ENCODE measurements around the gene PREPL. TPM values are rescaled to one million over a fixed set of nuclear protein-coding genes. Genes with fewer than 3 reads are reported as not detected.

Gene PREPL
- total RNA-seq, 2 donors from 2014 or later, result 28.9 to 42.3 TPM

DNA sequence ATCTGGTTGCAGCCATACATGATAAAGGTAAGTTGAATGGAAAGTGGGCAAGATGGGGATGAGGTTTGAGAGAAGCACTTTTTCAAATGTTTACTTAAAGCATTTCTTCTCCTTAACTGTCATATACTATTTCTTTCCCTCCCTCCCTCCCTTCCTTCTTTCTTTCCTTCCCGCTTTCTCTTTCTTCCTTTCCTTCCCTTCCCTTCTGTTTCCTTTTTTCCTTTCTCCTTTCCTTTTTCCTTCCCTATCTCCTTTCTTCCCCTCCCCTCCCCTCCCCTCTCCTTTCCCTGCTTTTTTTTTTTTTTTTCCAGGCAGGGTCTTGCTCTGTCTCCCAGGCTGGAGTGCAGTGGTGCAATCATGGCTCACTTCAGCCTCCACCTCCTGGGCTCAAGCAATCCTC, 80.4 kb downstream of the PREPL start:
- Mint-ChIP-seq H3K27me3 (ENCODE audit: insufficient read depth) (no peaks in the 10 kb centered on the region), H3K36me3 (ENCODE audit: low read depth) (no peaks in the 10 kb centered on the region)
- 94 to 100% methylated on average over 1 of the region's 1 CpG for WGBS, 2 experiments (ENCODE audit: insufficient coverage in 1 of 2, insufficient read length in 1 of 2)

DNA sequence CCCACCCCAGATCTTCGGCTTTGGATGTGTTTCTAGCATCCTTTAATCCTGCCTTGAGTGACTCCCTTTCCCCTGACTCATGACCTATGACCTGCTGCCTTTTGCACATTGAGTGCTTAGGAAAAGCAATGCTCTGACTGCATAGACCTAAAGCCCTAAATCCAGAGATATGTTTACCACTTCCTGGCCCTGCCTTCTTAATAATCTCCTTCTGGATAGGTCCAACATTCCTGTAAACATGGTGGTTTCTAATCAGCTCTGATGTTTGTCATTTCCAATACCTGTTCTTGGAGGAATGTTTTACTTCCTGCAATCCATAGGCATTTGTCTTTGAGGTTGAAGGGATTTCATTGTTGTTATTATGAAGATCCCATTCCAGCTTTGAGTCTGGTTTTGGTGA, 83.8 kb downstream of the PREPL start:
- no peaks in the 10 kb centered on the region for H3K9me3 ChIP-seq (ENCODE audit: control insufficient read depth, low read length)
- no peaks in the 10 kb centered on the region for H3K27me3 ChIP-seq (ENCODE audit: control insufficient read depth, insufficient read depth, low read length, poor library complexity, severe bottlenecking)
- H3K9ac ChIP-seq (ENCODE audit: extremely low read depth, low read length, poor library complexity, severe bottlenecking), result no peak overlapping the region
- 92 to 100% methylated on average over 1 of the region's 1 CpG for WGBS, 2 experiments (ENCODE audit: insufficient coverage in 1 of 2, insufficient read length in 1 of 2)
- TF ChIP-seq, protein P1, sequence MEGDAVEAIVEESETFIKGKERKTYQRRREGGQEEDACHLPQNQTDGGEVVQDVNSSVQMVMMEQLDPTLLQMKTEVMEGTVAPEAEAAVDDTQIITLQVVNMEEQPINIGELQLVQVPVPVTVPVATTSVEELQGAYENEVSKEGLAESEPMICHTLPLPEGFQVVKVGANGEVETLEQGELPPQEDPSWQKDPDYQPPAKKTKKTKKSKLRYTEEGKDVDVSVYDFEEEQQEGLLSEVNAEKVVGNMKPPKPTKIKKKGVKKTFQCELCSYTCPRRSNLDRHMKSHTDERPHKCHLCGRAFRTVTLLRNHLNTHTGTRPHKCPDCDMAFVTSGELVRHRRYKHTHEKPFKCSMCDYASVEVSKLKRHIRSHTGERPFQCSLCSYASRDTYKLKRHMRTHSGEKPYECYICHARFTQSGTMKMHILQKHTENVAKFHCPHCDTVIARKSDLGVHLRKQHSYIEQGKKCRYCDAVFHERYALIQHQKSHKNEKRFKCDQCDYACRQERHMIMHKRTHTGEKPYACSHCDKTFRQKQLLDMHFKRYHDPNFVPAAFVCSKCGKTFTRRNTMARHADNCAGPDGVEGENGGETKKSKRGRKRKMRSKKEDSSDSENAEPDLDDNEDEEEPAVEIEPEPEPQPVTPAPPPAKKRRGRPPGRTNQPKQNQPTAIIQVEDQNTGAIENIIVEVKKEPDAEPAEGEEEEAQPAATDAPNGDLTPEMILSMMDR (conservative IDR thresholded peaks at IDR 0.05), result no peak
- Mint-ChIP-seq H3K36me3 (ENCODE audit: low read depth) (no peaks in the 10 kb centered on the region), H3K27ac (no peak overlapping the region), H3K4me1 (peaks cover 3% of the 10 kb centered on the region), H3K27me3 (ENCODE audit: insufficient read depth) (no peaks in the 10 kb centered on the region), H3K4me3 (no peak overlapping the region), H3K9me3 (no peaks in the 10 kb centered on the region)
- H3K4me1 ChIP-seq (ENCODE audit: control insufficient read depth, insufficient read depth, low read length), result no peaks in the 10 kb centered on the region
- H3K27ac ChIP-seq (ENCODE audit: low read depth, low read length), result no peak overlapping the region
- no peaks in the 10 kb centered on the region for H3K36me3 ChIP-seq (ENCODE audit: control insufficient read depth, insufficient read depth, low read length)
- DNase-seq, result no peak
- H3K4me3 ChIP-seq (ENCODE audit: low read length), result no peak overlapping the region

More for the DNA sequence above, 80.4 kb downstream of the PREPL start:
- Histone ChIP-seq H3K36me3 (ENCODE audit: control insufficient read depth, insufficient read depth, low read length) (no peaks in the 10 kb centered on the region), H3K4me3 (ENCODE audit: low read length) (no peak overlapping the region), H3K27me3 (ENCODE audit: control insufficient read depth, insufficient read depth, low read length, poor library complexity, severe bottlenecking) (no peaks in the 10 kb centered on the region), H3K9me3 (ENCODE audit: control insufficient read depth, low read length) (no peaks in the 10 kb centered on the region), H3K4me1 (ENCODE audit: control insufficient read depth, insufficient read depth, low read length) (no peaks in the 10 kb centered on the region), H3K9ac (ENCODE audit: extremely low read depth, low read length, poor library complexity, severe bottlenecking) (no peak overlapping the region), H3K27ac (ENCODE audit: low read depth, low read length) (no peak overlapping the region)
- no peak for DNase-seq
- TF ChIP-seq, protein P1 (conservative IDR thresholded peaks at IDR 0.05), result no peak
- Mint-ChIP-seq H3K9me3 (no peaks in the 10 kb centered on the region), H3K27ac (no peak overlapping the region), H3K4me1 (peaks cover 3% of the 10 kb centered on the region), H3K4me3 (no peak overlapping the region)

DNA sequence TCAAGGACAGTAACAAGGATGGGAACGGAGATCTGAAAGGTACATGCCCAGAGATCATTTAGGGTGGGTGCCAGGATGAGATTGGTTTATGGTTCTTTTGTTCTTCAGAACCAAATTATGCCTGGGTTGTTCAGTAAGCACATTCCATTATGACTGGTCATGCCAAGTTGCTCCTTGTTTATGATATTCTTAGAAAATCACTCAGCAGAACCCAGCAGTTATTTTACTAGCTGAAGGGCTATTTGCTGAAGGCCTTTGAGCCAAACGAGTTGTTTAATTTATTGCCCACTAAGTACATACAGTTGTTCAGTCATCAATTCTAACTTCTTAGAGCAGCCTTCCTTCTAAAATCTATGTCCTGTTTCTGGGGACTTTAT, 85.4 kb downstream of the PREPL start:
- no peak overlapping the region for H3K27ac Mint-ChIP-seq
- Histone ChIP-seq H3K9ac (ENCODE audit: extremely low read depth, low read length, poor library complexity, severe bottlenecking) (no peak overlapping the region), H3K36me3 (ENCODE audit: control insufficient read depth, insufficient read depth, low read length) (no peaks in the 10 kb centered on the region), H3K27ac (ENCODE audit: low read depth, low read length) (no peak overlapping the region), H3K4me3 (ENCODE audit: low read length) (no peak overlapping the region), H3K4me1 (ENCODE audit: control insufficient read depth, insufficient read depth, low read length) (no peaks in the 10 kb centered on the region), H3K9me3 (ENCODE audit: control insufficient read depth, low read length) (no peaks in the 10 kb centered on the region), H3K27me3 (ENCODE audit: control insufficient read depth, insufficient read depth, low read length, poor library complexity, severe bottlenecking) (no peaks in the 10 kb centered on the region)
- no peak for DNase-seq
- no peaks in the 10 kb centered on the region for H3K27me3 Mint-ChIP-seq (ENCODE audit: insufficient read depth)
- WGBS, 2 experiments (ENCODE audit: insufficient coverage in 1 of 2, insufficient read length in 1 of 2), result 83 to 100% methylated on average over 2 of the region's 2 CpGs
- no peaks in the 10 kb centered on the region for H3K36me3 Mint-ChIP-seq (ENCODE audit: low read depth)
- no peak overlapping the region for H3K4me3 Mint-ChIP-seq
- TF ChIP-seq, protein P1 (conservative IDR thresholded peaks at IDR 0.05), result no peak
- H3K9me3 Mint-ChIP-seq, result peaks cover 1% of the 10 kb centered on the region
- H3K4me1 Mint-ChIP-seq, result peaks cover 5% of the 10 kb centered on the region

Measured in endodermal cell (in vitro differentiated cells).